HG03103 (cell line): Measurements from ENCODE around the gene ERC2.

Experiments
- ATAC-seq: cut with Tn5 transposase; IDR thresholded peaks from one replicate; pipeline ENCODE4 v1.9.1; 2021; ENCODE audit warnings: low read depth; ENCODE audit not compliant: unreplicated experiment

ERC2 gene

GRCh38 chr3:55782351-55782750 is 685.9 kb downstream of the ERC2 start:
- ATAC-seq = no peak

GRCh38 chr3:55780913-55781312 is 687.4 kb downstream of the ERC2 start:
- no peak for ATAC-seq

GRCh38 chr3:55779543-55779942 is 688.7 kb downstream of the ERC2 start:
- ATAC-seq = no peak

DNA sequence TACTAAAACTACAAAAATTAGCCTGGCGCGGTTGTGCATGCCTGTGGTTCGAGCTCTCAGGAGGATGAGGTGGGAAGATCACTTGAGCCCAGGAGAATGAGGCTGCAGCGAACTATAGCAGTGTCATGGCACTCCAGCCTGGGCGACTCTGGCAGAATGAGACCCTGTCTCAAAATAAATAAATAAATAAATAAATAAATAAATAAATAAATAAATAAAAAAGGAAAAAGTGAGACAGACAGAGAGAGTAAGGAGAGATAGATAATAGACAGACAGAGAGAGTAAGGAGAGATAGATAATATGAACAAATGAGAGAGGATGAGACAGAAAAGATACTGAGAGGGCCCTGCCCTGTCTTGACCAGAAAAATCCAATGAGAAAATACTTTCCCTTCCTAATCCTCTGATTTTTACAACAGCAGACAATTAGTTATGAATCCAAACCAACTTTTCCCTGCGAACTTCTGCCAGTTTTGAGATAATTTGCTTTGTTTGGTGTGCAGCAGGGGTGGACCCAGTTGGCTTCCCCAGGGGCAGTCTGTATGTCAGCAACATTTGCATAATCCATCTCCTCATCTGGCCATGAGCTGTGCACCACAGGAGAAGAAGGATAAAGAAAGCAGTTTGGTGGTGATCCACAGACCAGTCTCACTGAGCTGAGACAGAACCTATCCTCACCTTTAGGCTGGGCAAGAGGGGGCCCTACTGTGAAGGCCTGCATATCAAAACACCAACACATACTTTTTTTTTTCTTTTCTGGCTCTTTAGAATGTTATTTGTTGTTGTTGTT is 692.7 kb downstream of the ERC2 start:
- ATAC-seq = no peak

DNA sequence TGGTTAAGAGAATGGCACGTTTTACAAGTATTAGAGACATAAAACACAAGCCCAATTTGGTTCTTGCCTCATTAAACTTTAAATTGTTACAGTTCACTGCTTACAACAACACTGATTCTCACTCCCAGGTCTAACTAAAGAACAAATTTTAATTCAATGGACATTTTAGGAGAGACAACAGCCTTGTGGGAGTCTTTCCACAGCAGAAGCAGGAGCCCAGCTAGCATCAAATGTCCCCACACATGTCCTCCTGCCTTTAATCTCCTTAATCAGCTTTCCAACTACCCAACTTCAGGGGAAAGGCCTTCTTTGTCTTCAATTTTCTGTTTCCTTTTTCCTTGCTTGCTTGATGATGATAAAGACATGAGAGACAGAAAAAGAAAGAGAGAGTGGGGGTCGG is 693.4 kb downstream of the ERC2 start:
- ATAC-seq = no peak

GRCh38 chr3:55771503-55771902 is 696.8 kb downstream of the ERC2 start:
- ATAC-seq = no peak

DNA sequence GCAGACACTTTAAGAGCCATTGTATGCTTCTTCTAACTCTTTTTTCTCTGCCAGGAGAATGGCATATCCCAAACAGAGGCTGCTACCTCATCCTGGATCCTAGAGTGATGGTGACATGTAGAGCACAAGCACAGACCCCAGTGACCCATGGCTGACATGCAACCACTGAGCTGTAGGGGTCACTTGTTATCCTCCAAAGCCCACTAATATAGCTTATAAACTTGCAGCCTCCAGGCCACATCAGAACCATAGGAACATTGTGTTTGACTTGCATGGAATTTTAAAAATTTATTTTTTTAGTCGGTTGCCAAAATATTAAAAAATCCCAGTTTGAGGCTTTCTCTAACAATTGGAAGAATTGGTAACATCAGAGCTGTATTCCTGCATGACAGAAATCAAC is 698.2 kb downstream of the ERC2 start:
- ATAC-seq = no peak

- ATAC-seq = no peak
These were observed 701.5 kb downstream of the ERC2 start for GRCh38 chr3:55766753-55767152.

DNA sequence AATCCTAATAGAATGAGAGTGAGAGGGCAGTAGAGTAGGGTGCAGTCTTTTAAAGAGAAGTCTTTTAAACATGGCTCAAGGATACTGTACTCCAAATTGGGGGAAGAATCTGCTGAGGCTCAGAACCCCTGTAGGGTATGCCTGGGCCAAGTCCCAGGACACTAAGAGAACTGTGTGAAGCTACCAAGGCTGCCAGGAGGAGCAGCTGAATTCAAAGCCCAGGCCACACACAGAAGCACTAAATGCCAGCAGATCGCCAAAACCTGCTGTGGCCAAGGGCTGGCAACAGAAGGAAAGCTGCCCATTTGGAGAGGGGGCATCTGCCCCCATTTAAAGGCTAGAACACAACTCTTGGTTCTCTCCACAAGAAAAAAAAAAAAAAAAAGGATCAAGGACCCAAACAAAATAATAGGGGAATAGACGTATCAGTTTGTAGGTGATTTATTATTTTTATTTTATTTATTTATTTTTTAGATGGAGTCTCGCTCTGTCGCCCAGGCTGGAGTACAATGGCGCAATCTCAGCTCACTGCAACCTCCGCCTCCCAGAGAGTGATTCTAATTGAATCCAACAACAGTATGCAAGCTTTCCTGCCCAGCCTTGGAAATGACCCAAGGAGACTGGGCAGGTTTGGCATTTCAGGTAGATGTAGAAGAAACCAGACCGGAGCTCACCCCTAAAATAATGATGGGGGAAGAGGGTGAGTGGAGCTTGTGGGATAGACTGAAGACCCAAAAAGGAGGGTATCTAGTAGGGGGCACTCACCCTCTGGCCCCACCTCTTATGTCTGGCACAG is 702.2 kb downstream of the ERC2 start:
- ATAC-seq = no peak

DNA sequence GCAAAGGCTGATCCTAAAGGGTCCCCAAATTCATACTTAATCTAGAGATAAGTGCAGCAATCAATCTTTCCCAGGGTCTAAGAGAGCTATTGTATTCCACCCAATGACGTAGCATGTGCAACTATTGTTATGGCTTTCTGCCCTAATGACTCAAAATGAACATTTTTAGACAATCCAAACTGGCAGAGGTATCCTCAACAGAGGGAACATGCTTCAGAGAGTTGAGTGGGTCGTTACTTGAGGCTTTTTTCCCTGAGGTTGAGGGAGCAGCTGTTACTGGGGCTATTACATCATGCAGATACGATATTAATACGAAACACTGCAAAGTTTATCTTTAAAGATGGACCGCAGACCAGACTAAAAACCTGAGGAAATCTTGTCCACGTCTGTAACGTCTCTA is 702.9 kb downstream of the ERC2 start:
- no peak for ATAC-seq

GRCh38 chr3:55756976-55757375 is 711.3 kb downstream of the ERC2 start:
- ATAC-seq = no peak

- ATAC-seq = no peak
These were observed 712.6 kb downstream of the ERC2 start for GRCh38 chr3:55755516-55756205.

- no peak for ATAC-seq
These were observed 715.4 kb downstream of the ERC2 start for GRCh38 chr3:55752911-55753310.

- ATAC-seq = no peak
These were observed 716.5 kb downstream of the ERC2 start for GRCh38 chr3:55751730-55752129.

GRCh38 chr3:55750525-55750924 is 717.7 kb downstream of the ERC2 start:
- ATAC-seq = no peak

- no peak for ATAC-seq
These were observed 719.2 kb downstream of the ERC2 start for GRCh38 chr3:55749036-55749435.

- no peak for ATAC-seq
These were observed 721.4 kb downstream of the ERC2 start for GRCh38 chr3:55746808-55747413.

DNA sequence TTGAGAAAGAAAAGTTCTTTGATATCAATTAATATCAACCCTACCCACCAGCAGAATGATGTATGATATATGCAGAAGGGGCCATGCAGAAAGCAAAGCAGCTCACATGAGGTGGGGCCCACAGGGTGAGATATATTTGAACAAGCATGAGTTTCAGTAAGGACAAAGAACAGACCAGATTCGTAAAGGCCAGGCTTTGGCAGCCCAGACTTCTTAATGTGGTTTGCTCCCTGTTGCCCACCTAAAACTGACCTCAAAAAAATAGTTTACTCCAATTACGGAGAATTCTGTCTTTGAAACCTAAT is 725.5 kb downstream of the ERC2 start:
- no peak for ATAC-seq

GRCh38 chr3:55742022-55742831 is 726.0 kb downstream of the ERC2 start:
- no peak for ATAC-seq

GRCh38 chr3:55737186-55737585 is 731.1 kb downstream of the ERC2 start:
- no peak for ATAC-seq
